Astrocyte (in vitro differentiated cells and primary cell): ENCODE measurements around the gene YIPF5.

ENCODE experiments used
- EZH2 ChIP-seq: IDR thresholded peaks from 2 replicates; pipeline ENCODE4 v1.6.1; 2012; ENCODE audit warnings: mild to moderate bottlenecking, low read length, inconsistent platforms; ENCODE audit not compliant: insufficient read depth
- TF ChIP-seq, protein P1 (sequence below): IDR thresholded peaks from 2 replicates; pipeline ENCODE4 v1.5.1; 2011; ENCODE audit warnings: low read depth, mild to moderate bottlenecking, inconsistent platforms, low read length, moderate library complexity; ENCODE audit not compliant: insufficient read depth

DNA sequence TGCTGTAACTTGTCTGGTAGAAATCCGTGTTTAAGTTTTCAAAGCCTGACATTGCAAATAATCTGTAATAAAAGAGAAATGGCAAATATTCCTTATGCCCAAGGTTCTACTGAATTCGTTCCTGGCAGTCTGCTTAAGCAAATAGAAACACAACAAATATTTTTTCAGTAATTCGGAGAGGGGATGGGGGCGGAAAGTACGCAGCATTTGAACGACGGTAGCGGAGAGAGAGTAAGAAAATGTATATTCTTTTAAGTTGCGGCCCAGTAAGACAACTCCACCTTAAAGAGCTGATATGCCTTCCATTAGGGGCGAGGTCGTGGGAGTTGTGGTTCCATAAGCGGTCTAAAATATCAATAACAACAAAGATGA, 569 bp downstream of the YIPF5 start:
- TF ChIP-seq, protein P1, sequence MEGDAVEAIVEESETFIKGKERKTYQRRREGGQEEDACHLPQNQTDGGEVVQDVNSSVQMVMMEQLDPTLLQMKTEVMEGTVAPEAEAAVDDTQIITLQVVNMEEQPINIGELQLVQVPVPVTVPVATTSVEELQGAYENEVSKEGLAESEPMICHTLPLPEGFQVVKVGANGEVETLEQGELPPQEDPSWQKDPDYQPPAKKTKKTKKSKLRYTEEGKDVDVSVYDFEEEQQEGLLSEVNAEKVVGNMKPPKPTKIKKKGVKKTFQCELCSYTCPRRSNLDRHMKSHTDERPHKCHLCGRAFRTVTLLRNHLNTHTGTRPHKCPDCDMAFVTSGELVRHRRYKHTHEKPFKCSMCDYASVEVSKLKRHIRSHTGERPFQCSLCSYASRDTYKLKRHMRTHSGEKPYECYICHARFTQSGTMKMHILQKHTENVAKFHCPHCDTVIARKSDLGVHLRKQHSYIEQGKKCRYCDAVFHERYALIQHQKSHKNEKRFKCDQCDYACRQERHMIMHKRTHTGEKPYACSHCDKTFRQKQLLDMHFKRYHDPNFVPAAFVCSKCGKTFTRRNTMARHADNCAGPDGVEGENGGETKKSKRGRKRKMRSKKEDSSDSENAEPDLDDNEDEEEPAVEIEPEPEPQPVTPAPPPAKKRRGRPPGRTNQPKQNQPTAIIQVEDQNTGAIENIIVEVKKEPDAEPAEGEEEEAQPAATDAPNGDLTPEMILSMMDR: no peak
- no peak for TF ChIP-seq EZH2
